Tibial nerve (tissue), 3 donors: ENCODE data around the gene CDH13.

Experiments used
- CTCF ChIP-seq, 5 experiments: fragments of 200-600 bp in 3 of 5; fragments of 450-650 bp in 2 of 5; sonication (generic) in 3 of 5; IDR thresholded peaks; one replicate each; pipeline ENCODE4 v1.5.1; 2016 to 2019; ENCODE audit warnings: antibody characterized with exemption in 5 of 5, mild to moderate bottlenecking in 3 of 5, moderate library complexity in 2 of 5
- POLR2A ChIP-seq, 2 donors: fragments of 450-650 bp; IDR thresholded peaks; one replicate each; pipeline ENCODE4 v1.6.1; 2017; ENCODE audit warnings: antibody characterized with exemption in 2 of 2, mild to moderate bottlenecking in 2 of 2, moderate library complexity in 2 of 2

GRCh38 chr16:83021045-83021444 is 394.3 kb downstream of the CDH13 start:
- TF ChIP-seq CTCF (IDR thresholded peaks at IDR 0.05) (no peak), POLR2A (IDR thresholded peaks at IDR 0.05) (no peak)
